ENCODE results near the gene PPM1L.
"Not testable (repeated sequence)": the region's sequence is repeated elsewhere in the genome, so short reads cannot be mapped to it uniquely, and the experiment has no call there.

PPM1L gene

DNA sequence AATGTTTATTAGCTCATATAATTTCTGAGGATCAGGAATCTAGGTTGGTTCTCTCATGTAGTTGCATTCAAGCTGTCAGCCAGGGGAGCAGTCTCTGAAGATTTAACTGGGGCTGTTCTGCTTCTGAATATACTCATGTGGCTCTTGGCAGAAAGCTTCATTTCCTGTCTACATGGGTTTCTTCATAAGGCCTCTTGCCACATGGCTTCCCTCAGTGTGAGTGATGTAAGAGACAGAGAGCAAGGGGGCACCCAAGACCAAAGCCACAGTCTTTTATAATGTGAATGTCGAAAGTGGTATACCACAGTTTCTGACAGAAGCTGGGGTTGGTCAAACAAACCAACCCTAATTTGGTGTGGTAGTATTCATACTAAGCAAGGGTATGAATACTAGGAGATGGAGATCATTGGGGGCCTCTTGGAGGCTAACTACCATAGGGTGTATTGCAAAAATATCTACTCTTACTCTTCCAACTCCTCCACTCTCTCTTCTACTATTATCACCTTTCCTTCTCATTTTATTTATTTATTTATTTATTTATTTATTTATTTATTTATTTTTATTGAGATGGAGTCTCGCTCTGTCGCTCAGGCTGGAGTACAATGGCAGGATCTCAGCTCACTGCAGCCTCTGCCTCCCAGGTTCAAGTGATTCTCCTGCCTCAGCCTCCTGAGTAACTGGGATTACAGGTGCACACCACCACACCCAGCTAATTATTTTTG lies 225.3 kb downstream of the PPM1L start:
- H3K4me3 ChIP-seq (ENCODE audit: low read depth, low read length) = no peak overlapping the region
- peak; percentile 24 for DNase-seq (ENCODE audit: low read depth, low spot score)
- no peak for TF ChIP-seq CTCF (IDR thresholded peaks at IDR 0.05; ENCODE audit: low read depth, low read length)
- in situ Hi-C loops (cut with HindIII; ENCODE audit: low sequenced_read_pairs) = no loop called here

DNA sequence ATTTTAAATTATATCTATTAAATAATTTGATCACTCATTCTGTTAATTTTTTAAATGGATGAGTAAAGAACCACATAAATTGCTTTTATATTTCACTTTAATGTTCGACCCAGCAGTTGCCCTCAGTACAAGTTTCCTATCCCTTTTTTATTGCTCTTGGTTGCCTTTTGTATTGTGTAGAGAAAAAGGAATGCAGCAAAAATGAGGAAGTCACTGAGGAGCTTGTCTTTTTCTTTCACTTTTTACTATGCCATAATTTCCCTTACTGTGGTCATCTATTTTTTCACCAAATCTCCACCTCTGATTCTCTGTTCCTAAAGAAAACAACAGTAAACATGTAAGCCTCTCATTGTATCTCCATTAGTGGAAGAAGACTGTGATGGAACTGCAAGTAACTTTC lies 226.5 kb downstream of the PPM1L start:
- no peak for DNase-seq (ENCODE audit: low read depth, low spot score)

DNA sequence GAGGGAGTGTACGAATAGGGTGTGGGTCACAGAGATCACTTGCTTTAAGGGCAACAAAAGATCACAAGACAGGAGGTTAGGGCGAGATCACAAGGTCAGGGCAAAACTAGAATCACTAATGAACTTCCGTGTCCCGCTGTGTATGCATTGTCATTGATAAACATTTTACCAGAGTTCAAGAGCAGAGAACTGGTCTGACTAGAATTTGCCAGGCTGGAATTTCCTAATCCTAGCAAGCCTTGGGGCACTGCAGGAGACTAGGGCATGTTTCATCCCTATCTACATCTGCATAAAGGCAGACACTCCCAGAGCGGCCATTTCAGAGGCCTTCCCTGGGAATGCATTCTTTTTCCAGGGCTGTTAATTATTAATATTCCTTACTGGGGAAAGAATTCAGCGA lies 227.9 kb downstream of the PPM1L start:
- DNase-seq (ENCODE audit: low read depth, low spot score); H3K4me3 ChIP-seq (ENCODE audit: low read depth, low read length); in situ Hi-C loops (cut with HindIII; ENCODE audit: low sequenced_read_pairs): not testable (repeated sequence)

More for the DNA sequence above, 226.5 kb downstream of the PPM1L start:
- TF ChIP-seq CTCF (IDR thresholded peaks at IDR 0.05; ENCODE audit: low read depth, low read length) = no peak
- no peak overlapping the region for H3K4me3 ChIP-seq (ENCODE audit: low read depth, low read length)
- in situ Hi-C loops (cut with HindIII; ENCODE audit: low sequenced_read_pairs) = no loop called here

DNA sequence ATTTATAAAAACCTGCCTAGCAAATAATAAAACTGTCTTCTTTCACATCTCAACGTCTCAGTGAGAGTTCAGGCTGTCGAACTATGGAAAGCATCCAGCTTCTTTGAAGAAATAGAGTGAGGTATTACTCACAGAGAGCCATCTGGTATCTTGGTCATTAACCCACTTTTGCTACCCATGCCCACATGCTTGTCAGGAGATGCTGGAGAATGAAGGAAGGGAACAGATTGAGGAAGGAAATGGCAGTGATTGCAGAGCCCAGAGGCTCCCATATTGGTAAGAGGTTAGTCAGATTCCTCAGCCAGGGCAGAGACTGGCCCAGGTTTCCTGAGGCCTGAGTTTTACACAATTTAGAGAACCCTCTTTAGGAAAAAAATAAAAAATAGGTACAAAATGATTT lies 230.0 kb downstream of the PPM1L start:
- H3K4me3 ChIP-seq (ENCODE audit: low read depth, low read length) = no peak overlapping the region
- in situ Hi-C loops (cut with HindIII; ENCODE audit: low sequenced_read_pairs) = no loop called here
- no peak for DNase-seq (ENCODE audit: low read depth, low spot score)
- no peak for TF ChIP-seq CTCF (IDR thresholded peaks at IDR 0.05; ENCODE audit: low read depth, low read length)

GRCh38 chr3:160987982-160988964 lies 232.2 kb downstream of the PPM1L start:
- in situ Hi-C loops (cut with HindIII; ENCODE audit: low sequenced_read_pairs) = no loop called here
- DNase-seq (ENCODE audit: low read depth, low spot score) = no peak

GRCh38 chr3:160990446-160990845 lies 234.4 kb downstream of the PPM1L start:
- H3K4me3 ChIP-seq (ENCODE audit: low read depth, low read length) = no peak overlapping the region
- DNase-seq (ENCODE audit: low read depth, low spot score) = no peak
- TF ChIP-seq CTCF (IDR thresholded peaks at IDR 0.05; ENCODE audit: low read depth, low read length) = no peak
- in situ Hi-C loops (cut with HindIII; ENCODE audit: low sequenced_read_pairs) = no loop called here

More at GRCh38 chr3:160987982-160988964, 232.2 kb downstream of the PPM1L start:
- no peak for TF ChIP-seq CTCF (IDR thresholded peaks at IDR 0.05; ENCODE audit: low read depth, low read length)
- H3K4me3 ChIP-seq (ENCODE audit: low read depth, low read length) = no peak overlapping the region

DNA sequence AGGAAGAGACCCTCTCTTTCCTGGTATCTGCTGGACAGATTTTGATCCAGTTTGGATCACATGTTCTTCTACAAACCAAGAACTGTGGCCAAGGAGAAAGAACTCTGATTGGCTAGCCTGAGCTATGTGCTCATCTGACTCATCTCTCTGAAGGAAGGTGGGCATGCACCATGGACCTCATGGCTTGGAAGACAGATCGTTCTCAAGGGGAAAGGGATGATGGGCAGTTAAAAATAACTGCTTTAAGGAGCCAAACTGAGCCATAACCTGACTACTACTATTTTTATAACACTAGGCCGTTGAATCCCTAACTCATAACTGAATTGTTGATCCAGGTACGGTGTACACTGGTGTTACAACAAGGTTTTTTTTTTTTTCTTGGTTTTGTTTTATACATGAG lies 236.7 kb downstream of the PPM1L start:
- H3K4me3 ChIP-seq (ENCODE audit: low read depth, low read length) = no peak overlapping the region
- no peak for DNase-seq (ENCODE audit: low read depth, low spot score)
- in situ Hi-C loops (cut with HindIII; ENCODE audit: low sequenced_read_pairs) = no loop called here
- no peak for TF ChIP-seq CTCF (IDR thresholded peaks at IDR 0.05; ENCODE audit: low read depth, low read length)
